GM18858 (cell line): ENCODE measurements around the gene EPHA2.

ENCODE experiments used
- ATAC-seq: cut with Tn5 transposase; IDR thresholded peaks from one replicate; pipeline ENCODE4 v1.9.1; 2021; ENCODE audit not compliant: unreplicated experiment

EPHA2 gene

GRCh38 chr1:16138772-16139221, 17.1 kb downstream of the EPHA2 start:
- no peak for ATAC-seq

GRCh38 chr1:16137890-16138467, 17.9 kb downstream of the EPHA2 start:
- ATAC-seq = no peak

GRCh38 chr1:16135501-16135900, 20.4 kb downstream of the EPHA2 start:
- ATAC-seq = no peak

GRCh38 chr1:16134906-16135305, 21.0 kb downstream of the EPHA2 start:
- ATAC-seq = no peak

GRCh38 chr1:16134066-16134801, 21.6 kb downstream of the EPHA2 start:
- no peak for ATAC-seq

- ATAC-seq = no peak
Observed at GRCh38 chr1:16133007-16133961, 22.6 kb downstream of the EPHA2 start.

GRCh38 chr1:16132325-16132785, 23.5 kb downstream of the EPHA2 start:
- ATAC-seq = no peak

GRCh38 chr1:16131636-16132324, 24.1 kb downstream of the EPHA2 start:
- ATAC-seq = no peak

GRCh38 chr1:16130827-16131226, 25.0 kb downstream of the EPHA2 start:
- ATAC-seq = no peak

GRCh38 chr1:16129921-16130543, 25.8 kb downstream of the EPHA2 start:
- ATAC-seq = no peak

- no peak for ATAC-seq
Observed at GRCh38 chr1:16129316-16129715, 26.6 kb downstream of the EPHA2 start.

- no peak for ATAC-seq
Observed at GRCh38 chr1:16128338-16128741, 27.5 kb downstream of the EPHA2 start.

GRCh38 chr1:16127676-16128337, 28.1 kb downstream of the EPHA2 start:
- no peak for ATAC-seq

- ATAC-seq = no peak
Observed at GRCh38 chr1:16126743-16127515, 28.9 kb downstream of the EPHA2 start.

GRCh38 chr1:16126160-16126559, 29.7 kb downstream of the EPHA2 start:
- ATAC-seq = no peak

GRCh38 chr1:16125483-16125882, 30.4 kb downstream of the EPHA2 start:
- ATAC-seq = no peak

GRCh38 chr1:16125088-16125470, 30.8 kb downstream of the EPHA2 start:
- ATAC-seq = no peak

- no peak for ATAC-seq
Observed at GRCh38 chr1:16124377-16125087, 31.3 kb downstream of the EPHA2 start.

- ATAC-seq = no peak
Observed at GRCh38 chr1:16122916-16123315, 33.0 kb downstream of the EPHA2 start.
